NCI-H446 treated with DMSO at 0.1 percent for 48 hours (cell line): ENCODE measurements around the gene TRIM50.
"Not testable (repeated sequence)": the region's sequence is repeated elsewhere in the genome, so short reads cannot be mapped to it uniquely, and the experiment has no call there.

ENCODE experiments used
- DNase-seq: peaks from one replicate; lab custom pipeline; 2025; lab: John Stamatoyannopoulos, UW

TRIM50 gene

GRCh38 chr7:73327922-73328321 is at the start of gene TRIM50, which contains the start of gene FKBP6:
TRIM50 (minus strand) TSS chr7:73328082; CDS start chr7:73324787, 3,295 bp downstream.
FKBP6 (plus strand) TSS chr7:73328161; CDS start chr7:73328429, 268 bp downstream.
- not testable (repeated sequence) for DNase-seq

- DNase-seq = no peak
These were observed 49.0 kb upstream of the TRIM50 start for GRCh38 chr7:73376671-73377412.

- DNase-seq = not testable (repeated sequence)
These were observed 48.4 kb upstream of the TRIM50 start for GRCh38 chr7:73376262-73376661.

GRCh38 chr7:73373741-73374140 is 45.9 kb upstream of the TRIM50 start:
- no peak for DNase-seq

- DNase-seq = no peak
These were observed 41.7 kb upstream of the TRIM50 start for GRCh38 chr7:73369622-73370021.

GRCh38 chr7:73369009-73369408 is 41.1 kb upstream of the TRIM50 start:
- no peak for DNase-seq

GRCh38 chr7:73366990-73367389 is 39.1 kb upstream of the TRIM50 start:
- no peak for DNase-seq

- no peak for DNase-seq
These were observed 38.2 kb upstream of the TRIM50 start for GRCh38 chr7:73366127-73366526.

GRCh38 chr7:73364006-73364728 is 36.3 kb upstream of the TRIM50 start:
- DNase-seq = no peak

GRCh38 chr7:73363225-73364005 is 35.5 kb upstream of the TRIM50 start:
- DNase-seq = no peak

- not testable (repeated sequence) for DNase-seq
These were observed 32.7 kb upstream of the TRIM50 start for GRCh38 chr7:73360590-73360989.

- DNase-seq = no peak
These were observed 32.0 kb upstream of the TRIM50 start for GRCh38 chr7:73359746-73360375.

GRCh38 chr7:73359306-73359705 is 31.4 kb upstream of the TRIM50 start:
- DNase-seq = no peak

- DNase-seq = no peak
These were observed 30.9 kb upstream of the TRIM50 start for GRCh38 chr7:73358590-73359275.

- DNase-seq = no peak
These were observed 28.3 kb upstream of the TRIM50 start for GRCh38 chr7:73356159-73356558.

GRCh38 chr7:73354821-73355220 is 26.9 kb upstream of the TRIM50 start:
- DNase-seq = no peak

- DNase-seq = no peak
These were observed 26.3 kb upstream of the TRIM50 start for GRCh38 chr7:73354196-73354595.

- DNase-seq = no peak
These were observed 25.4 kb upstream of the TRIM50 start for GRCh38 chr7:73353243-73353642.

- no peak for DNase-seq
These were observed 24.9 kb upstream of the TRIM50 start for GRCh38 chr7:73352784-73353183.

- no peak for DNase-seq
These were observed 23.7 kb upstream of the TRIM50 start for GRCh38 chr7:73351447-73352167.
